SJCRH30 (cell line): ENCODE results near the gene LIMS4. TPM values are rescaled to one million over a fixed set of nuclear protein-coding genes. Genes with fewer than 3 reads are reported as not detected.
"Not testable (repeated sequence)": the region's sequence is repeated elsewhere in the genome, so short reads cannot be mapped to it uniquely, and the experiment has no call there.

ENCODE experiments used
- DNase-seq, 2 experiments: peaks; one replicate each; pipeline ENCODE4 v3.0.0-alpha.2; 2015 to 2020
- H3K27ac ChIP-seq: fragments of 250-450 bp; sonication (Bioruptor Pico); 2 replicates; pipeline ENCODE4 v1.5.1; 2020; ENCODE audit warnings: mild to moderate bottlenecking, moderate library complexity
- H3K27me3 ChIP-seq: fragments of 250-450 bp; sonication (Bioruptor Pico); 2 replicates; pipeline ENCODE4 v1.5.1; 2020; ENCODE audit warnings: mild to moderate bottlenecking, moderate library complexity
- H3K36me3 ChIP-seq: fragments of 250-450 bp; sonication (Bioruptor Pico); 2 replicates; pipeline ENCODE4 v1.5.1; 2020; ENCODE audit warnings: mild to moderate bottlenecking, moderate library complexity
- H3K4me1 ChIP-seq: fragments of 250-450 bp; sonication (Bioruptor Pico); 2 replicates; pipeline ENCODE4 v1.5.1; 2020; ENCODE audit warnings: mild to moderate bottlenecking, moderate library complexity
- H3K4me3 ChIP-seq: fragments of 250-450 bp; sonication (Bioruptor Pico); 2 replicates; pipeline ENCODE4 v1.5.1; 2020; ENCODE audit warnings: mild to moderate bottlenecking, moderate library complexity
- H3K9me3 ChIP-seq: fragments of 250-450 bp; sonication (Bioruptor Pico); replicated peaks from 2 replicates; pipeline ENCODE4 v1.5.1; 2020; ENCODE audit warnings: mild to moderate bottlenecking, moderate library complexity
- total RNA-seq: library from RNA; depleted of rRNA; stranded (reverse); fragments of >200 nt; shearing (Covaris generic); gene quantifications from 2 replicates; pipeline ENCODE4 v1.2.3, GENCODE V29; 2014

The LIMS4 gene
- total RNA-seq, 1 experiment from 2014 or later = 2.0 TPM

GRCh38 chr2:110462458-110462857 is 10.2 kb downstream of the LIMS4 start:
- H3K9me3 ChIP-seq, H3K27me3 ChIP-seq, H3K4me3 ChIP-seq, DNase-seq, H3K4me1 ChIP-seq, H3K36me3 ChIP-seq, H3K27ac ChIP-seq: not testable (repeated sequence)

- H3K36me3 ChIP-seq, DNase-seq, H3K27ac ChIP-seq, H3K27me3 ChIP-seq, H3K9me3 ChIP-seq, H3K4me1 ChIP-seq, H3K4me3 ChIP-seq: not testable (repeated sequence)
Measured at GRCh38 chr2:110460318-110460717, 12.3 kb downstream of the LIMS4 start.

- H3K27ac ChIP-seq, H3K4me3 ChIP-seq, H3K4me1 ChIP-seq, DNase-seq, H3K36me3 ChIP-seq, H3K27me3 ChIP-seq, H3K9me3 ChIP-seq: not testable (repeated sequence)
Measured at GRCh38 chr2:110457214-110457590, 15.4 kb downstream of the LIMS4 start.

DNA sequence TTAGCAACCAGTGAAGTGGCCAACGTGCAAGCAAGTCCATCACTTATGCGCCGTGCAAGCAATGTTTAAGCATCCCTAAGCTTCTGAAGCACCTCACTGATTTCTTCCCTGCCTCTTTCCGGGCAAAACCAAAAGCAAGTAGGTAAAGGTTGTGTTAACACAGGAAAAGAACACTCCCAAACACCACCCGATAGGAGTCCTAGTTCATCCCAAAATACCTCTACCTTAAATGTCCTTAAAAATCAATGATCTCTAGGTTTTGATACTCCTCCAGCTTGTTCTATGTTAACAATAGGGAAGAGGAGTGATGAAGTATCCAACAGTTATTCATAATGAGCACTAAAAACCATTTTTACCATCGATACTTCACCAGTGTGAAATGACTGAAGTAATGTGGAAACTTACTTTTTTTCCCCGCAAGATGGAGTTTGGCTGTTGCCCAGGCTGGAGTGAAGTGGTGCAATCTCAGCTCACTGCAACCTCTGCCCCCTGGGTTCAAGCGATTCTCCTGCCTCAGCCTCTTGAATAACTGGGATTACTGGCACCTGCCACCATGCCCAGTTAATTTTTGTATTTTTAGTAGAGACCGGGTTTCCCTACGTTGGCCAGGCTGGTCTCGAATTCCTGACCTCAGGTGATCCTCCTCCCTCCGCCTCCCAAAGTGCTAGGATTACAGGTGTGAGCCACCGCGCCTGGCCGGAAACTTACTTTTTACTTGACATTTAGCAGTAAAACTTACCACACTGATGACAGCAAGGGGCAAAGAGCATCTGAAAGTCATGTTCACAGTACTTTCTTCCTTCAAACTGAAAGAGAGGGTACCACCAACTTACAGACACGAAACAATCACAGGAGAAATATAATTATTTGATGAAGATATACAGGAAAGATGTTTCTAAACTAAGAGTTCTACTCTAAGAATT is 16.1 kb downstream of the LIMS4 start:
- H3K4me1 ChIP-seq, DNase-seq, H3K27me3 ChIP-seq, H3K36me3 ChIP-seq, H3K9me3 ChIP-seq, H3K4me3 ChIP-seq, H3K27ac ChIP-seq: not testable (repeated sequence)

GRCh38 chr2:110455080-110455670 is 17.4 kb downstream of the LIMS4 start:
- not testable (repeated sequence) for H3K4me3 ChIP-seq, H3K4me1 ChIP-seq, H3K36me3 ChIP-seq, H3K27me3 ChIP-seq, H3K9me3 ChIP-seq, DNase-seq, H3K27ac ChIP-seq

GRCh38 chr2:110450951-110451350 is 21.7 kb downstream of the LIMS4 start:
- H3K4me1 ChIP-seq, H3K4me3 ChIP-seq, DNase-seq, H3K27me3 ChIP-seq, H3K27ac ChIP-seq, H3K9me3 ChIP-seq, H3K36me3 ChIP-seq: not testable (repeated sequence)

GRCh38 chr2:110449127-110449947 is 23.3 kb downstream of the LIMS4 start:
- not testable (repeated sequence) for H3K27ac ChIP-seq, H3K4me3 ChIP-seq, H3K36me3 ChIP-seq, DNase-seq, H3K9me3 ChIP-seq, H3K27me3 ChIP-seq, H3K4me1 ChIP-seq

GRCh38 chr2:110446644-110447043 is 26.0 kb downstream of the LIMS4 start:
- H3K4me1 ChIP-seq, H3K9me3 ChIP-seq, H3K4me3 ChIP-seq, DNase-seq, H3K27ac ChIP-seq, H3K36me3 ChIP-seq, H3K27me3 ChIP-seq: not testable (repeated sequence)

GRCh38 chr2:110443305-110444005 is 29.2 kb downstream of the LIMS4 start:
- not testable (repeated sequence) for H3K9me3 ChIP-seq, DNase-seq, H3K4me3 ChIP-seq, H3K27ac ChIP-seq, H3K4me1 ChIP-seq, H3K27me3 ChIP-seq, H3K36me3 ChIP-seq

DNA sequence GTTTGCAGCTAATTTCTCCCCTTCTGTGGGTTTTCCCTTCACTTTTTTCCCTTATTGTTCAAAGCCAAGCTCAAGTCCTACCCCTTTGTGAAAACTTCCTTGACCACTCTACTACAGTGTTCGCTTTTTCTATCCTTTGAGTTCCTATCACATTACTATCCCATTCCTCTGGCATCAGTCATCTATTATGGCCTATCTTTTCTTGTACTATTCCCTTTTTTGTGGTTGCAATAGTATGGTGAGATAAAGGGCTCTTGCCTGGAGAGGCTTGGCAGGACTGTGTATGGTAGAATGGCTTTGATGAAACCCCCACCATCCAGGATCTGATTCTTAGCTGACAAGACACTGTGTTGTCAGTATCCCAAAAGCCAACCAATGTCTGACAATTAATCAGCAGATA is 30.7 kb downstream of the LIMS4 start:
- not testable (repeated sequence) for H3K27me3 ChIP-seq, H3K4me1 ChIP-seq, H3K9me3 ChIP-seq, H3K4me3 ChIP-seq, DNase-seq, H3K27ac ChIP-seq, H3K36me3 ChIP-seq

- not testable (repeated sequence) for H3K27ac ChIP-seq, H3K9me3 ChIP-seq, H3K4me1 ChIP-seq, H3K4me3 ChIP-seq, DNase-seq, H3K27me3 ChIP-seq, H3K36me3 ChIP-seq
Measured at GRCh38 chr2:110434565-110434964, 38.1 kb downstream of the LIMS4 start.

DNA sequence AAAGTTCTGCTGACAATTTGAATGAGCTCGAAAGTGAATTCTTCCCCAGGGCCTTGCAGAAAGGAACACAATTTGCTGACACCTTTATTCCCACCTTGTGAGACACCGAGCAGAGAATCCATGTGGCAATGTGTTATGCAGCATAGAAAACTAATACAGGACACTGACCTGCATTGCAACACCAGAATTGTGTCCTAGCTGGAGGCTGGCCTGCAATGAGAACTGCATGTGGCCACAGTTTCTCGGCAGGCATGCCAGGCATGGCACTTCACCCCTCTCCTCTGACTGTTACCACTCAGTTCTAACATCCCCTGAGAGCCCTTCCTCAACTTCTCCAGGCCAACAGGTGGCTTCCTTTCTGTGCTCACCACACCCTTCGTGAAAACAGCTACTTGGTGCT is 46.9 kb downstream of the LIMS4 start:
- not testable (repeated sequence) for H3K36me3 ChIP-seq, H3K9me3 ChIP-seq, H3K4me3 ChIP-seq, H3K27ac ChIP-seq, H3K27me3 ChIP-seq, DNase-seq, H3K4me1 ChIP-seq

DNA sequence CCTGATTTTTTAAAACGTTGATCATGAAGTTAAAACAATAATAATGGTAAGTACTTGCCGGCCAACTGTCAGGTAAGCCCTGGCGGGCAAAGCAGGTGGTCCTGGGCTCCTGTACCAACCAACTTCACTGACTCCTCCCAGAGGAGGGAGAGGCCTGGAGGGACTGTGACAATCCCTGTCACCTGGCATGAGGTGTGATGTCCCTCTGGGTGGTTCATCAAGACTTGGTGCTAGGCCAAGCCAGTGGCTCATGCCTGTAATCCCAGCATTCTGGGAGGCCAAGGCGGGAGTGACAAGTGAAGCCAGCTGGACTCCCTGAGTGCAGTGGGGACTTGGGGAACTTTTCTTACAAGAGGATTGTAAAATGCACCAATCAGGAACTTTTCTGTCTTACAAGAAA is 48.2 kb downstream of the LIMS4 start:
- not testable (repeated sequence) for H3K4me1 ChIP-seq, H3K4me3 ChIP-seq, H3K27me3 ChIP-seq, DNase-seq, H3K36me3 ChIP-seq, H3K27ac ChIP-seq, H3K9me3 ChIP-seq

- DNase-seq, H3K27ac ChIP-seq, H3K4me3 ChIP-seq, H3K9me3 ChIP-seq, H3K27me3 ChIP-seq, H3K4me1 ChIP-seq, H3K36me3 ChIP-seq: not testable (repeated sequence)
Measured at GRCh38 chr2:110423574-110423962, 49.0 kb downstream of the LIMS4 start.
